Left cardiac atrium (tissue), 4 donors: ENCODE measurements around the gene VPS37D. TPM values are rescaled to one million over a fixed set of nuclear protein-coding genes. Genes with fewer than 3 reads are reported as not detected.
"Not testable (repeated sequence)": the region's sequence is repeated elsewhere in the genome, so short reads cannot be mapped to it uniquely, and the experiment has no call there.

Experiments used
- ATAC-seq, 2 donors: fragments of 200-7000 bp; cut with Tn5 transposase; one replicate each; pipeline ENCODE4 v1.9.1; 2020; ENCODE audit warnings: mild to moderate bottlenecking in 2 of 2, moderate library complexity in 2 of 2
- DNase-seq: peaks from one replicate; pipeline ENCODE4 v3.0.0-alpha.2; 2020
- intact Hi-C, 2 donors: fragments of 100-400 bp; cut with DNase I; formaldehyde crosslinking; loops; one replicate each; pipeline versions ENCODE4 v1.14.1 to v1.15.1; 2022 to 2023
- microRNA-seq, 2 donors: library from miRNA; unstranded; fragments of <30 nt; microRNA quantifications; one replicate each; pipeline ENCODE4 v1.2.0, GENCODE V29; 2020
- total RNA-seq, 2 donors: library from RNA; stranded (reverse); fragmentation: NEBNext Ultra II Directional; extraction: Animal tissue kit (Norgen Biotek cat#: 25700); gene quantifications; one replicate each; pipeline ENCODE4 v1.2.1, GENCODE V29; 2021
- donor health status: DM: no; HTN: yes; CAD: no.
- donor health status: DM: no; HTN: yes; CAD: no; lungs with severe emphysema.
- donor health status: DM: yes; HTN: yes; CAD: no.
- donor health status: Dilated cardiomyopathy.

The VPS37D gene
- total RNA-seq, 2 donors from 2014 or later, result 1.4 to 2.5 TPM

- ATAC-seq (no peak), DNase-seq (no peak)
- intact Hi-C loops, result no loop called here
Observed at GRCh38 chr7:73718438-73718881, 50.8 kb downstream of the VPS37D start.

GRCh38 chr7:73718905-73719805, 51.5 kb downstream of the VPS37D start, which contains the start of gene STX1A:
TSS of gene STX1A (minus strand) at chr7:73719669. CDS start at chr7:73719631, 38 bp downstream.
- intact Hi-C loops, result no loop called here
- ATAC-seq (peak; percentile 86 to 90), DNase-seq (peak; percentile 78)

GRCh38 chr7:73719806-73720169, 52.2 kb downstream of the VPS37D start:
- ATAC-seq (peak in 1 of 2 donors; percentile 2), DNase-seq (no peak)
- intact Hi-C loops, result loop anchor here in 1 of 2 donors (5.0 kb wide), 1 partner anchor 47 kb away; no protein-coding TSS in a partner anchor

- ATAC-seq, DNase-seq: not testable (repeated sequence)
- intact Hi-C loops, result loop anchor here in 1 of 2 donors (5.0 kb wide), 1 partner anchor 48 kb away; no protein-coding TSS in a partner anchor
Observed at GRCh38 chr7:73720443-73720842, 52.8 kb downstream of the VPS37D start.

GRCh38 chr7:73721377-73721817, 53.8 kb downstream of the VPS37D start:
- DNase-seq (peak; percentile 72), ATAC-seq (peak; percentile 55 to 76)
- intact Hi-C loops, result loop anchor here in 1 of 2 donors (5.0 kb wide), 1 partner anchor 49 kb away; no protein-coding TSS in a partner anchor

Small RNA genes within 50 kb of the gene (microRNA-seq; reads per million reads assigned to microRNA genes)
- 0 reads per million in 2 donors for gene MIR4284

Other genes starting within 250 kb of the VPS37D start
- under 1 TPM; 0.21 to 0.41 TPM for gene FZD9, start 234.1 kb upstream of the VPS37D start, total RNA-seq
- gene BAZ1B, start 145.5 kb upstream of the VPS37D start, total RNA-seq, result 10 to 100 TPM; 40.6 to 44.4 TPM
- gene BCL7B, start 110.1 kb upstream of the VPS37D start, total RNA-seq, result 10 to 100 TPM; 60.7 to 73.0 TPM
- 10 to 100 TPM; 14.3 to 24.8 TPM for gene TBL2, start 89.3 kb upstream of the VPS37D start, total RNA-seq
- 10 to 100 TPM; 14.0 to 29.1 TPM for gene MLXIPL, start 43.3 kb upstream of the VPS37D start, total RNA-seq
- gene DNAJC30, start 15.6 kb downstream of the VPS37D start, total RNA-seq, result 10 to 100 TPM; 13.6 to 14.3 TPM
- 10 to 100 TPM; 70.3 to 72.5 TPM for gene BUD23, start 15.8 kb downstream of the VPS37D start, total RNA-seq
- 1 to 10 TPM; 2.0 to 2.6 TPM for gene STX1A, start 51.8 kb downstream of the VPS37D start, total RNA-seq
- gene ABHD11, start 71.0 kb downstream of the VPS37D start, total RNA-seq, result 10 to 100 TPM; 22.6 to 27.4 TPM
- gene CLDN3, start 102.4 kb downstream of the VPS37D start, total RNA-seq, result not detected
- gene CLDN4, start 163.2 kb downstream of the VPS37D start, total RNA-seq, result under 1 TPM in 1 of 2 donors, not detected in 1; 0.71 TPM
- under 1 TPM; 0.32 to 0.92 TPM for gene METTL27, start 174.7 kb downstream of the VPS37D start, total RNA-seq
- not detected for gene TMEM270, start 193.3 kb downstream of the VPS37D start, total RNA-seq